Stimulated activated CD4-positive, alpha-beta T cell treated with anti-CD3 and anti-CD28 coated beads, Interleukin-12 subunit alpha, Interleukin-12 subunit beta, amount 100 ng/mL, for 48 hours (primary cell): ENCODE data around the gene TUNAR.

Experiments
- DNase-seq, 3 donors: peaks; one replicate each; pipeline ENCODE4 v3.0.0-alpha.2; 2020; ENCODE audit warnings: low read depth in 2 of 3, low spot score in 1 of 3

The TUNAR gene

GRCh38 chr14:95911456-95911855, 34.8 kb downstream of the TUNAR start:
- DNase-seq: no peak

GRCh38 chr14:95915330-95915729, 38.7 kb downstream of the TUNAR start:
- no peak for DNase-seq

- DNase-seq: no peak
These were observed 41.8 kb downstream of the TUNAR start for GRCh38 chr14:95918466-95918865.

- no peak for DNase-seq
These were observed 44.3 kb downstream of the TUNAR start for GRCh38 chr14:95920769-95921438.

- DNase-seq: no peak
These were observed 45.4 kb downstream of the TUNAR start for GRCh38 chr14:95922080-95922479.

- DNase-seq: no peak
These were observed 52.1 kb downstream of the TUNAR start for GRCh38 chr14:95928751-95929150.

- no peak for DNase-seq
These were observed 54.8 kb downstream of the TUNAR start for GRCh38 chr14:95931384-95931783.

GRCh38 chr14:95935228-95935822, 58.7 kb downstream of the TUNAR start:
- DNase-seq: no peak

- no peak for DNase-seq
These were observed 59.4 kb downstream of the TUNAR start for GRCh38 chr14:95936041-95936440.

GRCh38 chr14:95939335-95939734, 62.7 kb downstream of the TUNAR start:
- no peak for DNase-seq

- DNase-seq: no peak
These were observed 65.3 kb downstream of the TUNAR start for GRCh38 chr14:95941897-95942296.

GRCh38 chr14:95943699-95944098, 67.1 kb downstream of the TUNAR start:
- DNase-seq: no peak

- no peak for DNase-seq
These were observed 67.8 kb downstream of the TUNAR start for GRCh38 chr14:95944462-95944861.

- DNase-seq: no peak
These were observed 70.2 kb downstream of the TUNAR start for GRCh38 chr14:95946867-95947266.

- no peak for DNase-seq
These were observed 71.9 kb downstream of the TUNAR start for GRCh38 chr14:95948558-95948981.

- no peak for DNase-seq
These were observed 74.7 kb downstream of the TUNAR start for GRCh38 chr14:95951359-95951758.

- DNase-seq: no peak
These were observed 76.6 kb downstream of the TUNAR start for GRCh38 chr14:95953111-95953724.

GRCh38 chr14:95956601-95957460, 80.2 kb downstream of the TUNAR start:
- no peak for DNase-seq

- no peak for DNase-seq
These were observed 81.5 kb downstream of the TUNAR start for GRCh38 chr14:95958105-95958504.

- DNase-seq: no peak
These were observed 82.7 kb downstream of the TUNAR start for GRCh38 chr14:95959317-95959716.

- no peak for DNase-seq
These were observed 84.8 kb downstream of the TUNAR start for GRCh38 chr14:95961481-95961880.

GRCh38 chr14:95964901-95965300, 88.3 kb downstream of the TUNAR start:
- DNase-seq: no peak
